SH-SY5Y (cell line): Measurements from ENCODE around the gene ARHGEF28.

Source experiments
- GATA2 ChIP-seq: IDR thresholded peaks from 2 replicates; pipeline ENCODE4 v1.6.1; 2011; ENCODE audit warnings: mild to moderate bottlenecking, low read depth, low read length
- GATA3 ChIP-seq: IDR thresholded peaks from 2 replicates; pipeline ENCODE4 v1.6.1; 2011; ENCODE audit warnings: low read depth, mild to moderate bottlenecking, low read length, moderate library complexity

- no peak for TF ChIP-seq GATA2
- no peak for TF ChIP-seq GATA3
These were observed 170.5 kb downstream of the ARHGEF28 start for GRCh38 chr5:73796164-73797131.
